GM12878 (cell line): ENCODE results near the gene PDZRN3. TPM values are rescaled to one million over a fixed set of nuclear protein-coding genes. Genes with fewer than 3 reads are reported as not detected.

Source experiments
- ATAC-seq: fragments of 200-7000 bp; cut with Tn5 transposase; 3 replicates; pipeline ENCODE4 v1.9.1; 2020; ENCODE audit warnings: mild to moderate bottlenecking, moderate library complexity
- BruUV-seq: library from RNA; stranded (reverse); fragments of 400-500 nt; replicated peaks from 2 replicates; lab custom pipeline; 2021; lab: Mats Ljungman, UMichigan
- CTCF ChIA-PET: fragments of 300-600 bp; sonication (Branson Sonifier 250); formaldehyde crosslinking; extraction: SDS; loops from one replicate; lab custom pipeline; 2021; ENCODE audit warnings: inconsistent platforms; lab: Yijun Ruan, JAX
- POLR2A ChIA-PET: fragments of 350-600 bp; formaldehyde crosslinking; extraction: SDS; loops from one replicate; lab custom pipeline; 2021; ENCODE audit warnings: inconsistent platforms; lab: Charles Lee
- RAD21 ChIA-PET: fragments of 300-600 bp; sonication (Branson Sonifier 250); formaldehyde crosslinking; loops from one replicate; lab custom pipeline; 2023; ENCODE audit warnings: antibody characterized with exemption; ENCODE audit not compliant: unreplicated experiment; lab: Charles Lee
- SMC1A ChIA-PET: fragments of 300-600 bp; sonication (Branson Sonifier 250); formaldehyde crosslinking; loops from one replicate; lab custom pipeline; 2023; ENCODE audit not compliant: unreplicated experiment, uncharacterized antibody; lab: Charles Lee
- DNase-seq: peaks from one replicate; pipeline ENCODE4 v3.0.0-alpha.2; 2011; ENCODE audit warnings: low read depth, low spot score
- FAIRE-seq: peaks from 3 replicates; lab custom pipeline; 2011; peaks lifted over from hg19 to GRCh38; lab: Jason Lieb, UNC
- H2AFZ ChIP-seq: 2 replicates; pipeline ENCODE4 v1.6.0; 2011; ENCODE audit warnings: low read depth, low read length, control low read depth; ENCODE audit not compliant: control insufficient read depth
- H3K27ac ChIP-seq: 2 replicates; pipeline ENCODE4 v1.5.1; 2011; ENCODE audit warnings: control low read depth; ENCODE audit not compliant: control insufficient read depth, insufficient read depth
- H3K27me3 ChIP-seq, 2 experiments: replicated peaks in 1 of 2; 2 replicates each; pipeline versions ENCODE4 v1.6.0 to v1.6.1; 2011; ENCODE audit warnings: low read length in 1 of 2; ENCODE audit not compliant: control insufficient read depth in 2 of 2, insufficient read depth in 2 of 2
- H3K36me3 ChIP-seq, 2 experiments: 2 replicates each; pipeline ENCODE4 v1.5.1; 2011; ENCODE audit warnings: low read length in 1 of 2; ENCODE audit not compliant: control insufficient read depth in 2 of 2, insufficient read depth in 2 of 2
- H3K4me1 ChIP-seq: 2 replicates; pipeline ENCODE4 v1.6.1; 2011; ENCODE audit warnings: mild to moderate bottlenecking, low read length, moderate library complexity, mixed read lengths; ENCODE audit not compliant: control insufficient read depth, insufficient read depth
- H3K4me2 ChIP-seq: 2 replicates; pipeline ENCODE4 v1.6.0; 2011; ENCODE audit warnings: control low read depth; ENCODE audit not compliant: control insufficient read depth, insufficient read depth
- H3K4me3 ChIP-seq: fragments of 200-600 bp; sonication (generic); 2 replicates; pipeline ENCODE4 v1.5.1; 2016
- H3K79me2 ChIP-seq: 2 replicates; pipeline ENCODE4 v1.6.0; 2011; ENCODE audit warnings: low read length; ENCODE audit not compliant: control insufficient read depth, insufficient read depth
- H3K9ac ChIP-seq: 2 replicates; pipeline ENCODE4 v1.8.0; 2011; ENCODE audit warnings: low read length, control low read depth, mixed read lengths; ENCODE audit not compliant: control insufficient read depth, insufficient read depth
- H3K9me3 ChIP-seq: replicated peaks from 3 replicates; pipeline ENCODE4 v1.5.1; 2011; ENCODE audit warnings: mild to moderate bottlenecking, low read length; ENCODE audit not compliant: control insufficient read depth, insufficient read depth
- H4K20me1 ChIP-seq: 2 replicates; pipeline ENCODE4 v1.6.0; 2011; ENCODE audit not compliant: control insufficient read depth, insufficient read depth
- BACH1 ChIP-seq: fragments of 450-650 bp; IDR thresholded peaks from 2 replicates; pipeline ENCODE4 v1.6.1; 2017; ENCODE audit warnings: mild to moderate bottlenecking, borderline replicate concordance
- BRCA1 ChIP-seq: IDR thresholded peaks from 2 replicates; pipeline ENCODE4 v1.6.1; 2011; ENCODE audit warnings: low read depth, low read length, improper control_type of control experiment
- ESRRA ChIP-seq: IDR thresholded peaks from 2 replicates; pipeline ENCODE4 v1.6.1; 2012; ENCODE audit warnings: mild to moderate bottlenecking, low read length, improper control_type of control experiment
- MEF2A ChIP-seq: IDR thresholded peaks from 2 replicates; pipeline ENCODE4 v1.6.1; 2011; ENCODE audit warnings: low read depth, mild to moderate bottlenecking, low read length, moderate library complexity; ENCODE audit not compliant: insufficient read depth
- POLR2AphosphoS5 ChIP-seq: IDR thresholded peaks from 2 replicates; pipeline ENCODE4 v1.6.1; 2011; ENCODE audit warnings: mild to moderate bottlenecking, low read length, inconsistent platforms
- SIN3A ChIP-seq: IDR thresholded peaks from 2 replicates; pipeline ENCODE4 v1.6.1; 2012; ENCODE audit warnings: low read depth, low read length, improper control_type of control experiment
- WGBS: methylation state at CpG from one replicate; pipeline ENCODE4 v1.1.6; 2016; ENCODE audit warnings: low lambda C conversion rate; ENCODE audit not compliant: insufficient replicate concordance, insufficient coverage; ENCODE audit errors: missing lambda C conversion rate; 5-methylcytosine and 5-hydroxymethylcytosine counted together
- in situ Hi-C: fragments of 300-500 bp; cut with MboI; formaldehyde crosslinking; loops from 9 replicates; pipeline ENCODE4 v1.14.3; 2018; ENCODE audit warnings: mixed read lengths
- intact Hi-C: fragments of 100-400 bp; cut with micrococcal nuclease; formaldehyde crosslinking; loops from one replicate; pipeline ENCODE4 v1.14.2; 2022; ENCODE audit not compliant: unreplicated experiment
- polyA plus RNA-seq, 11 experiments: library from polyadenylated mRNA; depleted of rRNA in 4 of 11; unstranded in 6 of 11; stranded (reverse) in 5 of 11; fragments of >200 nt; fragmentation: Nextera tagmentation in 4 of 11; fragmentation: Illumina TruSeq in 1 of 11; extraction: Ambion mirVana in 4 of 11; extraction: Trizol in 1 of 11; gene quantifications; 1 replicate in 1 of 11; 2 replicates in 10 of 11; pipeline versions ENCODE4 v1.2.1 to v1.2.3, GENCODE V29; 2011 to 2016; ENCODE audit warnings: inconsistent platforms in 2 of 11, missing spikeins in 2 of 11, low read depth in 1 of 11
- total RNA-seq, 4 experiments: library from RNA; depleted of rRNA in 3 of 4; stranded (reverse); fragments of >200 nt in 3 of 4; fragmentation: Illumina TruSeq in 1 of 4; extraction: Trizol in 1 of 4; gene quantifications; 2 replicates each; pipeline versions ENCODE4 v1.2.1 to v1.2.3, GENCODE V29; 2013 to 2021
- TF ChIP-seq, protein P1 (sequence below): fragments of 450-650 bp; IDR thresholded peaks from 2 replicates; pipeline ENCODE4 v1.6.1; 2014; ENCODE audit warnings: mild to moderate bottlenecking
- TF ChIP-seq, protein P2 (sequence below), 3 experiments: IDR thresholded peaks in 2 of 3; conservative IDR thresholded peaks in 1 of 3; 2 replicates each; pipeline ENCODE4 v1.5.1; 2011; ENCODE audit warnings: low read depth in 3 of 3, low read length in 3 of 3, mild to moderate bottlenecking in 3 of 3, control low read depth in 2 of 3, moderate library complexity in 2 of 3, inconsistent platforms in 1 of 3, mixed read lengths in 1 of 3; ENCODE audit not compliant: control insufficient read depth in 2 of 3, insufficient read depth in 1 of 3; ENCODE audit errors: extremely low read depth in 1 of 3
- TF ChIP-seq, protein P3 (sequence below): fragments of 450-650 bp; formaldehyde crosslinking; IDR thresholded peaks from 2 replicates; pipeline ENCODE4 v1.4.0; 2022; ENCODE audit warnings: mild to moderate bottlenecking, moderate library complexity

The PDZRN3 gene
- total and polyA plus RNA-seq, 10 of the 15 experiments (the other 5 are each of a cell fraction or from before 2014, with no cell fraction given) = 0.07 to 0.37 (median 0.12) TPM; not detected in 6

DNA sequence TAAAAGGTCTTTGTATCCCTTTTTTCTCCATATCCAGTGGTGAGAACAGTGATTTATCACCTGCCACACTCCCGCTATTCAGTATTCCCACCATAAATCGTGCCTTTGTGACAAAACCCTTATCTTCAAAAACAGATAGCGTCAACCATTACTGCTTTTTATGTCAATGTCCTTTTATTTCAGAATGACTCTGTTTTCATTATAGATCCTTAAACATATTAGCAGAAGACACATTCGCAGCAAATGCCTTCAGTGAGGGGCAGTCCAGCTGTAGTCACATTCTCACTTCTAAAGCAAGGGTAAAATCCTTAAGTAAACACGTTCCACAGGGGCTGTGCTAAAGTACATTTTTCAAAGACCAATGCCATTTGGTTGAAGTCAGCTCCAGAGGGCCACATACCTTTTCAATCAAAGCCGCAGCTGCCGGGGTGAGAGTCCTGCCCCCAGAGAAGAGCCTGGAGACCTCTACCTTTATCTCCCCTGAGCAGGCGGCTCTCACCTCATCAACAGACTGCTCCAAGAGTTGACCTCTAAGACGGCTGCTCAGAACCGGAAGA lies 53.4 kb downstream of the PDZRN3 start:
- Histone ChIP-seq H2AFZ (no peak overlapping the region), H3K4me3 (no peak overlapping the region), H3K36me3 (no peaks in the 10 kb centered on the region), H3K4me2 (no peak overlapping the region), H3K4me1 (no peaks in the 10 kb centered on the region), H3K79me2 (no peaks in the 10 kb centered on the region), H3K27me3 (peaks cover 0 to 3% of the 10 kb centered on the region in 2 experiments; a peak in 3 of 4 replicates), H3K9me3 (no peaks in the 10 kb centered on the region), H4K20me1 (no peaks in the 10 kb centered on the region), H3K27ac (no peak overlapping the region), H3K9ac (no peak overlapping the region)
- ChIA-PET CTCF (no interaction called here), SMC1A (no interaction called here), POLR2A (no interaction called here), RAD21 (no interaction called here)
- BruUV-seq = no TSS peak
- no peak for ATAC-seq
- intact Hi-C loops (no loop called here), in situ Hi-C loops (no loop called here)
- no peak for FAIRE-seq
- WGBS = 15% methylated on average over 10 of the region's 10 CpGs
- TF ChIP-seq POLR2AphosphoS5 = no peak
- no peak for DNase-seq

DNA sequence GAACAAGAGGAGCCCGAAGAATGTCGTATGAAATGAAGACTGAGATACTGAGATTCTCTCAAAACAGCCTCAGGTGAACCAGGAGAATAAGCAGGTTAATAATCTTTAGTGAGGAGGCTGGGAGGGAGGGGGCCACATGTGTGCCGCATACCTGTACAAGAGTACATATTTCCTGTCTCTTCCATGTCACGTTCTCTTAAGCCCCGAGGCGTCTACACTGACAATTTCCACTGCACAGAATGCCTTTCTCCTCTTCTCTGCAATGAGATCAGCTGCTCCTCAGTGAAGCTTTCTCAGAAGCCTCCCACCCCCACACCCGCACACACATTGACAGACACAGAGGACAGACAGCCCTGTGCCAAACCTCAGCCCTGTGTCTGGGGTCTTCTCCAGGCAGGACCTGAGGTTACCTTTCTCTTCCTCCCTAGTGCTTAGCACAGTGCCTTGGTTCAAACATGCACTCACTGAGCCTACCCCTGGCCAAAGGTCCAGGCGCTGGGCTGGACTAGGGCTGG lies 55.4 kb downstream of the PDZRN3 start:
- ChIA-PET POLR2A (no interaction called here), CTCF (no interaction called here), SMC1A (no interaction called here), RAD21 (no interaction called here)
- no peak for DNase-seq
- Histone ChIP-seq H3K4me3 (no peak overlapping the region), H3K4me1 (no peaks in the 10 kb centered on the region), H3K36me3 (no peaks in the 10 kb centered on the region), H3K27ac (no peak overlapping the region), H2AFZ (no peak overlapping the region), H4K20me1 (no peaks in the 10 kb centered on the region), H3K27me3 (peaks cover under 1 to 3% of the 10 kb centered on the region in 2 experiments; a peak in 3 of 4 replicates), H3K79me2 (no peaks in the 10 kb centered on the region), H3K9ac (no peak overlapping the region), H3K4me2 (no peak overlapping the region), H3K9me3 (no peaks in the 10 kb centered on the region)
- no peak for FAIRE-seq
- no TSS peak for BruUV-seq
- no peak for ATAC-seq
- in situ Hi-C loops (no loop called here), intact Hi-C loops (no loop called here)
- WGBS = 42% methylated on average over 8 of the region's 8 CpGs
- TF ChIP-seq, protein P1, sequence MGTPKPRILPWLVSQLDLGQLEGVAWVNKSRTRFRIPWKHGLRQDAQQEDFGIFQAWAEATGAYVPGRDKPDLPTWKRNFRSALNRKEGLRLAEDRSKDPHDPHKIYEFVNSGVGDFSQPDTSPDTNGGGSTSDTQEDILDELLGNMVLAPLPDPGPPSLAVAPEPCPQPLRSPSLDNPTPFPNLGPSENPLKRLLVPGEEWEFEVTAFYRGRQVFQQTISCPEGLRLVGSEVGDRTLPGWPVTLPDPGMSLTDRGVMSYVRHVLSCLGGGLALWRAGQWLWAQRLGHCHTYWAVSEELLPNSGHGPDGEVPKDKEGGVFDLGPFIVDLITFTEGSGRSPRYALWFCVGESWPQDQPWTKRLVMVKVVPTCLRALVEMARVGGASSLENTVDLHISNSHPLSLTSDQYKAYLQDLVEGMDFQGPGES = no peak
- no peak for TF ChIP-seq BRCA1
- TF ChIP-seq BACH1 = no peak
- TF ChIP-seq MEF2A = no peak
- TF ChIP-seq, protein P2, sequence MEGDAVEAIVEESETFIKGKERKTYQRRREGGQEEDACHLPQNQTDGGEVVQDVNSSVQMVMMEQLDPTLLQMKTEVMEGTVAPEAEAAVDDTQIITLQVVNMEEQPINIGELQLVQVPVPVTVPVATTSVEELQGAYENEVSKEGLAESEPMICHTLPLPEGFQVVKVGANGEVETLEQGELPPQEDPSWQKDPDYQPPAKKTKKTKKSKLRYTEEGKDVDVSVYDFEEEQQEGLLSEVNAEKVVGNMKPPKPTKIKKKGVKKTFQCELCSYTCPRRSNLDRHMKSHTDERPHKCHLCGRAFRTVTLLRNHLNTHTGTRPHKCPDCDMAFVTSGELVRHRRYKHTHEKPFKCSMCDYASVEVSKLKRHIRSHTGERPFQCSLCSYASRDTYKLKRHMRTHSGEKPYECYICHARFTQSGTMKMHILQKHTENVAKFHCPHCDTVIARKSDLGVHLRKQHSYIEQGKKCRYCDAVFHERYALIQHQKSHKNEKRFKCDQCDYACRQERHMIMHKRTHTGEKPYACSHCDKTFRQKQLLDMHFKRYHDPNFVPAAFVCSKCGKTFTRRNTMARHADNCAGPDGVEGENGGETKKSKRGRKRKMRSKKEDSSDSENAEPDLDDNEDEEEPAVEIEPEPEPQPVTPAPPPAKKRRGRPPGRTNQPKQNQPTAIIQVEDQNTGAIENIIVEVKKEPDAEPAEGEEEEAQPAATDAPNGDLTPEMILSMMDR (IDR thresholded peaks at IDR 0.05 in 2 of 3, conservative IDR thresholded peaks at IDR 0.05 in 1 of 3; ENCODE audit: control insufficient read depth in 2 of 3, extremely low read depth in 1 of 3, insufficient read depth in 1 of 3, low read depth in 3 of 3, low read length in 3 of 3) = no peak
- TF ChIP-seq, protein P3, sequence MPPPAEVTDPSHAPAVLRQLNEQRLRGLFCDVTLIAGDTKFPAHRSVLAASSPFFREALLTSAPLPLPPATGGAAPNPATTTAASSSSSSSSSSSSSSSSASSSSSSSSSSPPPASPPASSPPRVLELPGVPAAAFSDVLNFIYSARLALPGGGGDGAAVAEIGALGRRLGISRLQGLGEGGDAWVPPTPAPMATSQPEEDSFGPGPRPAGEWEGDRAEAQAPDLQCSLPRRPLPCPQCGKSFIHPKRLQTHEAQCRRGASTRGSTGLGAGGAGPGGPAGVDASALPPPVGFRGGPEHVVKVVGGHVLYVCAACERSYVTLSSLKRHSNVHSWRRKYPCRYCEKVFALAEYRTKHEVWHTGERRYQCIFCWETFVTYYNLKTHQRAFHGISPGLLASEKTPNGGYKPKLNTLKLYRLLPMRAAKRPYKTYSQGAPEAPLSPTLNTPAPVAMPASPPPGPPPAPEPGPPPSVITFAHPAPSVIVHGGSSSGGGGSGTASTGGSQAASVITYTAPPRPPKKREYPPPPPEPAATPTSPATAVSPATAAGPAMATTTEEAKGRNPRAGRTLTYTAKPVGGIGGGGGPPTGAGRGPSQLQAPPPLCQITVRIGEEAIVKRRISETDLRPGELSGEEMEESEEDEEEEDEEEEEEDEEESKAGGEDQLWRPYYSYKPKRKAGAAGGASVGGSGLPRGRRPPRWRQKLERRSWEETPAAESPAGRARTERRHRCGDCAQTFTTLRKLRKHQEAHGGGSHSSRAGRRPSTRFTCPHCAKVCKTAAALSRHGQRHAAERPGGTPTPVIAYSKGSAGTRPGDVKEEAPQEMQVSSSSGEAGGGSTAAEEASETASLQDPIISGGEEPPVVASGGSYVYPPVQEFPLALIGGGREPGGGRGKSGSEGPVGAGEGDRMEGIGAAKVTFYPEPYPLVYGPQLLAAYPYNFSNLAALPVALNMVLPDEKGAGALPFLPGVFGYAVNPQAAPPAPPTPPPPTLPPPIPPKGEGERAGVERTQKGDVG (CRISPR knock-in tag) = no peak
- no peak for TF ChIP-seq ESRRA
- no peak for TF ChIP-seq SIN3A
